NCI-H774 (cell line): Measurements from ENCODE around the gene ZC3HAV1L.
A peak's percentile ranks its signal among the peaks of the same experiment; 100 is the strongest.
"Not testable (repeated sequence)": the region's sequence is repeated elsewhere in the genome, so short reads cannot be mapped to it uniquely, and the experiment has no call there.

Source experiments
- DNase-seq: peaks from one replicate; lab custom pipeline; 2025; lab: John Stamatoyannopoulos, UW

Gene ZC3HAV1L

DNA sequence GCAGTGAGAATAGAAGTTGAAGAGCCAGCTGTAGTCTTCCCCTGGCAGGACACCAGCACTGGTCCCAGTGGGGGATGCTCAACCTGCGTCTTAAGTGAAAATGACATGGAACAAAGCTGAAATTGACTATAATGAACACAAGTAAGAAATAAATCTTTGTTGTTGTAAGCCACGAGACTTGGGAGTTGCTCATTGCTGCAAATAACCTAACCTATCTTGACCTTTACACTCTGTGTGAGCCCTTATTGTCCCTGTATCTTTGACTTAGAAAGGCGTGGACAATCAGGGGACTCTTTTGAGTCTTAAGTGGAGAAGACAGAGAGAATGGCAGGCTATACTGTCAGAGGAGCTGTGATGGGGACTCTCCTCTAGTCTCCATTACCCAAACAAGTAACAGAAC lies 16.9 kb downstream of the ZC3HAV1L start:
- no peak for DNase-seq

GRCh38 chr7:139016931-139017511 lies 18.8 kb downstream of the ZC3HAV1L start:
- DNase-seq: peak; percentile 52

DNA sequence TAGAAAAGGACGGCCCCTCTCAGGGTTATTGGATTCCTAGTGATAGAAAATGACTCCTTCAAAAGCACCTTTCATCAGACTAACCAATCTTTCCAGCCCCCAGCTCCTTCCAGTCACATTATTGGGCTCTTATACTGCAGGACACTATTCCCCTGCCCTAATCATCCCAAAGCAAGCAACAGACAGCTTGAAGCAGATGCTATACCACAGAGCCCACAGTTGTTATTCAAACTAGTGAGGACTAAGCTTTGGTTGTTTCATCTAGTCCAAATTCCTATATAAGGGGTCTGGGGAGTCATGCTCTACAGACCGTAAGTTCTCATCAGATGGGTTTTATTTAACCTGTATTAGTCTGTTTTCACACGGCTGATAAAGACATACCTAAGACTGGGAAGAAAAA lies 24.5 kb downstream of the ZC3HAV1L start:
- no peak for DNase-seq

DNA sequence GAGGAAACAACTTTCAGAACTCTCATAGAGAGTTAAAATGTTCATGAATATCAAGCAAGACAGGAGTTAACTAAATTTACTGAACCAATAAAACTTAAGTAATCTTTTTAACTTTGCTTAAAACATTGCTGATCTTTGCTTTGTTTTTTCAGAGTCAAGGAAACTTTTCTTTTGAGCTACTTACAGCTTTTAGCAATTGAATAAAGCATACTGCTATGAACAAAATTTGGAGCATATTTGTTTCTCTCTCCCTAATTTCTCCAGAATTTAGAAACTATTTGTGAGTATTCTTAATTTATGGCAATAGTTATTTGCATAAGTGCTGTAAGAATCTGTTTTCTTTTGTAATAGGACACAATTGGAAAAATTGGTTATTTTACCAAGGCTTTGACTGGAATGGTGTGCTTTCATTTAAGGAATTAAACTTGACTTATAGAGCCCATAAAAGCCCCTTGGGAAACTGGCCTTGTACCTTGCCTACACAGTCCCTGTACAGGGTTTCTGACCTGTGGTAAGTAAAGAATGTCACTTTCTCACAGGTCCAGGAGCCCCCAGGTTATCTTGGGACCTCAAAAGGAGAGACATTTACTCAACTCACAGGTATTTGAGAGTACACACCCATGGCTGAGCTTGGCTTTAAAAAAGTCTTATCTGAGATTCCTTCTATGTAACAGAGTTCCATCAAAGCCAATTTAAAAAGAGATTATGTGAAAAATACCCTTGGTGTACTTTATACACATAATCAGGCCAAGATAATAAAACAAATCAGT lies 31.3 kb downstream of the ZC3HAV1L start:
- peak; percentile 2 for DNase-seq

DNA sequence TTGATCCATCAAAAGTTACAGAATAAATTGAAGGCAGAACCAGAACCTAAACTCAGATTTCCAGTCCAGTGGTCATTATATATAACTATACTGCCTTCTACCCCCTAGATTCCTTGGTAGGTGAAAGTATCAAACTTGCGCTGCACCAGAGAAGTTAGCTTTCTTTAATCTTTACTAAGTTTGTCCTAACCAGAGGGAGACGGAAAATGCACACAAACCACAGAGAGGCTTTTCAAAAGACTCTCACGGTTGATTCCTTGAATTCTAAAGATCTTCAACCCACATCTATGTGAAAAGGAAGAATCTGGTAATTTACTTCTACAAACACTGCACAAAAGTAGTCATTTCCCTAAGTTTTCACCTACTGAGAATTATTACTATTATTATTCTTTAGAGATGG lies 36.4 kb downstream of the ZC3HAV1L start:
- no peak for DNase-seq

- DNase-seq: no peak
Observed at GRCh38 chr7:138992052-138992531, 43.8 kb downstream of the ZC3HAV1L start.

GRCh38 chr7:138987686-138988085 lies 48.2 kb downstream of the ZC3HAV1L start:
- no peak for DNase-seq

- no peak for DNase-seq
Observed at GRCh38 chr7:138982204-138982623, 53.6 kb downstream of the ZC3HAV1L start.

GRCh38 chr7:138981332-138982203 lies 54.3 kb downstream of the ZC3HAV1L start, which contains the start of gene KIAA1549:
Gene KIAA1549 (minus strand): TSS chr7:138981389. CDS start chr7:138981269, 120 bp downstream.
- peak; percentile 63 for DNase-seq

GRCh38 chr7:138980563-138981291 lies 55.1 kb downstream of the ZC3HAV1L start:
- DNase-seq: no peak

GRCh38 chr7:138979988-138980562 lies 55.8 kb downstream of the ZC3HAV1L start:
- no peak for DNase-seq

DNA sequence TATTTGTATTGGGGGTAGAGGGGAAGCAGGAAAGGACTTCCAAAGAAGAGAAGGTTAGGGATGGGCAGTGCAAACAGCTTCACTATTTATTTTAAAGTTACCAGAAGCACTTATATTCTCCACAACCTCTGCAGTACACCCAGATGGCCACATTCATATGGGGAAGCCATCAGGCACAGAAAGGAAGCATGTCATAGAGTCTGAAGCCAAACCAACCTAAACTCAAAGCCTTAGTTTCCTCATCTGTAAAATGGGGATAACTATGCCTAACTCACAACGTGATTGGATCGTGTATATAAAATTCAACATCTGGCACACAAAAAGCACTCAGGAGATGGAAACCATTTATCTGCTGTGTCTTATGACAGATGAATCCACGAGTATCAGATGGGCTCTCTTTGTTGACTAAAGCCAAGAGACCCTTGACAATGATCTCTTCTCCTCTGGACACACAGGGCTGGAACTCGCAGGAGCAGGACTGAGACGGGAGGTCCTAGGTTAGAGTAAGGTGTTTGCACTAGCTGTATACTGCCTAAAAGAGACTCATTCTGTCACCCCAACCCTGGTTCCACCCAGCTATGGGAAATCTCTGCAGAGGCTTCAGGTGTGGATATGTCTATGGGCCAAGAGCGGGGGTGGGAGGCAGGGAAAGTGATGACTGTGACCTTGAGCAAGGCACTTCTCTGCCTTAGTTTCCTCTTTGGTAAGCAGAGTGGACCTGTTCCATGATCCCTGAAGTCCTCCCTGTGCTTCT lies 56.4 kb downstream of the ZC3HAV1L start:
- no peak for DNase-seq

GRCh38 chr7:138978541-138979184 lies 57.2 kb downstream of the ZC3HAV1L start:
- no peak for DNase-seq

GRCh38 chr7:138976161-138976560 lies 59.7 kb downstream of the ZC3HAV1L start:
- not testable (repeated sequence) for DNase-seq
